Measurements from ENCODE around the gene FAM177B. TPM values are rescaled to one million over a fixed set of nuclear protein-coding genes. Genes with fewer than 3 reads are reported as not detected.

FAM177B gene
- total RNA-seq, 1 experiment from 2014 or later: not detected

DNA sequence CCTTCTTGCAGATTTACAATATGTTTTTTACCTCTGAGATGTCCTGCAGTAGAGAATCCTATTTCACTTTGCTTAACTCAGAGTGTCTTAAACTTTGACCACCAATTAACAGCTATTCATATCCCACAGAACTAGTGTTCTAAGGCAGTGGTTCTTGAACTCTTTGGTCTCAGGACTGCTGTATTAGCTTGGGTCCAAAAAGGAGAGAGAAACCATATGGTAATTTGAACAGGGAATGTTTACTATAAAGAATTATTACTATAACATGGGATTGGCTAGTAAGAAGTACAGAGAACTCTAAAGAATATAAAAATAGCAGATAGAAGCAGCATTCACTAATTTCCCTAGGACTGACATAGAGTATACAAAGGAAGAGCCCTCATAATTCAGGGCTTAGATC is 31.6 kb downstream of the FAM177B start:
- no peak overlapping the region for H3K4me2 ChIP-seq (ENCODE audit: low read length)
- no peaks in the 10 kb centered on the region for H3K79me2 ChIP-seq (ENCODE audit: low read length)
- H3K9ac ChIP-seq (ENCODE audit: low read length): no peak overlapping the region
- peaks cover 12% of the 10 kb centered on the region for H3K4me1 ChIP-seq (ENCODE audit: insufficient read depth, low read length)
- peaks cover 5% of the 10 kb centered on the region; the same call in 1 of the 2 replicates for H3K36me3 ChIP-seq (ENCODE audit: low read depth, low read length)
- intact Hi-C loops (cut with micrococcal nuclease): no loop called here
- no peak for DNase-seq
- ChIA-PET CTCF (no interaction called here), POLR2A (ENCODE audit: unreplicated experiment) (no interaction called here)
- H3K4me3 ChIP-seq (ENCODE audit: low read length): no peak overlapping the region
- no TSS peak for BruUV-seq (replicated peaks)
- H4K20me1 ChIP-seq (ENCODE audit: low read length): no peaks in the 10 kb centered on the region
- H3K9me3 ChIP-seq (ENCODE audit: low read length): peaks cover 11% of the 10 kb centered on the region
- TF ChIP-seq, protein P1, sequence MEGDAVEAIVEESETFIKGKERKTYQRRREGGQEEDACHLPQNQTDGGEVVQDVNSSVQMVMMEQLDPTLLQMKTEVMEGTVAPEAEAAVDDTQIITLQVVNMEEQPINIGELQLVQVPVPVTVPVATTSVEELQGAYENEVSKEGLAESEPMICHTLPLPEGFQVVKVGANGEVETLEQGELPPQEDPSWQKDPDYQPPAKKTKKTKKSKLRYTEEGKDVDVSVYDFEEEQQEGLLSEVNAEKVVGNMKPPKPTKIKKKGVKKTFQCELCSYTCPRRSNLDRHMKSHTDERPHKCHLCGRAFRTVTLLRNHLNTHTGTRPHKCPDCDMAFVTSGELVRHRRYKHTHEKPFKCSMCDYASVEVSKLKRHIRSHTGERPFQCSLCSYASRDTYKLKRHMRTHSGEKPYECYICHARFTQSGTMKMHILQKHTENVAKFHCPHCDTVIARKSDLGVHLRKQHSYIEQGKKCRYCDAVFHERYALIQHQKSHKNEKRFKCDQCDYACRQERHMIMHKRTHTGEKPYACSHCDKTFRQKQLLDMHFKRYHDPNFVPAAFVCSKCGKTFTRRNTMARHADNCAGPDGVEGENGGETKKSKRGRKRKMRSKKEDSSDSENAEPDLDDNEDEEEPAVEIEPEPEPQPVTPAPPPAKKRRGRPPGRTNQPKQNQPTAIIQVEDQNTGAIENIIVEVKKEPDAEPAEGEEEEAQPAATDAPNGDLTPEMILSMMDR (conservative IDR thresholded peaks at IDR 0.05; ENCODE audit: low read depth, low read length): no peak
- no peak for TF ChIP-seq EZH2phosphoT487 (IDR thresholded peaks at IDR 0.05; ENCODE audit: borderline replicate concordance, low read length)
- TF ChIP-seq EZH2 (IDR thresholded peaks at IDR 0.05; ENCODE audit: low read length, unreplicated experiment): no peak
- H3K9me2 ChIP-seq (replicated peaks; ENCODE audit: low read length): no peaks in the 10 kb centered on the region
- no peak overlapping the region for H3K27ac ChIP-seq (ENCODE audit: low read length)
- H2AFZ ChIP-seq (ENCODE audit: low read length): no peak overlapping the region
- ATAC-seq: no peak
- no peaks in the 10 kb centered on the region for H3K27me3 ChIP-seq (ENCODE audit: low read length)
- no peaks in the 10 kb centered on the region for H3F3A ChIP-seq (ENCODE audit: low read length, unreplicated experiment)

DNA sequence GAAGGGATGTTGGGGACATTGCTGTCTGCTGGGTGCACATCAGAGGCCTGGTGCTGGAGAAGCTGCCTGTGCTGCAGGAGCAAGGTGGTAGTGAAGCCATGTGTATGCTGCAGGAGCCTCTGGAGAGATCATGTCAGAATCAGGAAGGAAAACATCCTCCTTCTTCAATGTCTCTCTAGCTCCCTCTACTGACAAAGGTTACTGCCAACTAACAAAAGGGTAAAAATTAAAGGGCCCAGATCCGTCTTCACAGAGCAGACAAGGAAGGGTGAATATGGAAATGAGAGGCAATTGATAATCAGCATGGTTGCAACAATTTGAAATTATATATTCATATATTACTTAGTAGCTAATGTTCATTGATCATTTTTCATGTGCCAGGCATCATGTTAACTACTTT is 32.2 kb downstream of the FAM177B start:
- TF ChIP-seq, protein P1 (conservative IDR thresholded peaks at IDR 0.05; ENCODE audit: low read depth, low read length): peak; percentile 49
- no peak for TF ChIP-seq EZH2 (IDR thresholded peaks at IDR 0.05; ENCODE audit: low read length, unreplicated experiment)
- TF ChIP-seq EZH2phosphoT487 (IDR thresholded peaks at IDR 0.05; ENCODE audit: borderline replicate concordance, low read length): no peak
- Histone ChIP-seq H3K9ac (ENCODE audit: low read length) (no peak overlapping the region), H3K9me3 (ENCODE audit: low read length) (peaks cover 11% of the 10 kb centered on the region), H3K4me1 (ENCODE audit: insufficient read depth, low read length) (peaks cover 12% of the 10 kb centered on the region), H3K79me2 (ENCODE audit: low read length) (no peaks in the 10 kb centered on the region), H3K27ac (ENCODE audit: low read length) (no peak overlapping the region), H3K9me2 (replicated peaks; ENCODE audit: low read length) (no peaks in the 10 kb centered on the region), H3K4me2 (ENCODE audit: low read length) (no peak overlapping the region), H3K27me3 (ENCODE audit: low read length) (no peaks in the 10 kb centered on the region), H4K20me1 (ENCODE audit: low read length) (no peaks in the 10 kb centered on the region), H2AFZ (ENCODE audit: low read length) (no peak overlapping the region), H3K36me3 (ENCODE audit: low read depth, low read length) (peaks cover 5% of the 10 kb centered on the region; the same call in 1 of the 2 replicates), H3K4me3 (ENCODE audit: low read length) (no peak overlapping the region), H3F3A (ENCODE audit: low read length, unreplicated experiment) (no peaks in the 10 kb centered on the region)
- intact Hi-C loops (cut with micrococcal nuclease): no loop called here
- ATAC-seq (no peak), DNase-seq (no peak)
- ChIA-PET CTCF (no interaction called here), POLR2A (ENCODE audit: unreplicated experiment) (no interaction called here)
- no TSS peak for BruUV-seq (replicated peaks)

DNA sequence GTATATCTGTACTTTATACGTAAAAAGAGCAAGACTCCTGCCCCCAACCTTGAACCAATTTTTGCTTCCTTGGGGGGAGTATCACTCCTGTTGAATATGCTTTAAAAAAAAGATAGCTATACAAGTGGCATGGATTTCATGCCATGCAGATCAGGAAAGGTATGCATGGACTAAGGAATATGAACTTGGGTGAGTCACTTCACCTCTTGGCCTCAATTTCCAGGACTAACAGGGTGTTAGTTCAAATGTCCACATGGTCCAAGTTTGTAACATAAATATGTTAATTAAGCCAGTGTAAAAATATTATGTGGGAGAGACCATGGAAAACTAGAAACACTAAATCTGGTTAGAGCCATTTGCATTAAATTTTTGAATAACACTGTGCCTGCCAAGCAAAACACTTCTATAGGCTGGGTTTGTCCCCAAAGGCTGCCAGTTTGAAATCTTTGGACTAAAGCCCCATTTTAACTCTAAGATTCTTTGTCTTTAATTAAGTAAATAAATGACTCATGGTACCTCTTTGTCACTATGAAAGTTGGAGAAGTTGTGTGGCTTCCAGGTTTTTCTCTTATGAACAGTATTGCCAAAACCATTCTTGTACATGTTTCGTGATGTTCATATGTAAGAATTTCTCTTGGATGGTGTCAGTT is 33.1 kb downstream of the FAM177B start:
- peak overlapping the region; percentile 11; the same call in 1 of the 2 replicates for H3K27ac ChIP-seq (ENCODE audit: low read length)
- no peak overlapping the region for H3K9ac ChIP-seq (ENCODE audit: low read length)
- H3K4me1 ChIP-seq (ENCODE audit: insufficient read depth, low read length): peaks cover 12% of the 10 kb centered on the region
- peaks cover 5% of the 10 kb centered on the region; the same call in 1 of the 2 replicates for H3K36me3 ChIP-seq (ENCODE audit: low read depth, low read length)
- H3K9me3 ChIP-seq (ENCODE audit: low read length): peaks cover 11% of the 10 kb centered on the region
- no peak overlapping the region for H2AFZ ChIP-seq (ENCODE audit: low read length)
- H3K9me2 ChIP-seq (replicated peaks; ENCODE audit: low read length): no peaks in the 10 kb centered on the region
- BruUV-seq (replicated peaks): no TSS peak
- no peak overlapping the region for H3K4me2 ChIP-seq (ENCODE audit: low read length)
- no peaks in the 10 kb centered on the region for H4K20me1 ChIP-seq (ENCODE audit: low read length)
- ChIA-PET POLR2A (ENCODE audit: unreplicated experiment) (no interaction called here), CTCF (no interaction called here)
- DNase-seq (peak; percentile 58), ATAC-seq (peak; percentile 85)
- H3K79me2 ChIP-seq (ENCODE audit: low read length): no peaks in the 10 kb centered on the region
- TF ChIP-seq EZH2phosphoT487 (IDR thresholded peaks at IDR 0.05; ENCODE audit: borderline replicate concordance, low read length) (no peak), EZH2 (IDR thresholded peaks at IDR 0.05; ENCODE audit: low read length, unreplicated experiment) (no peak)
- TF ChIP-seq, protein P1 (conservative IDR thresholded peaks at IDR 0.05; ENCODE audit: low read depth, low read length): no peak
- no peak overlapping the region for H3K4me3 ChIP-seq (ENCODE audit: low read length)
- H3F3A ChIP-seq (ENCODE audit: low read length, unreplicated experiment): no peaks in the 10 kb centered on the region
- H3K27me3 ChIP-seq (ENCODE audit: low read length): no peaks in the 10 kb centered on the region
- intact Hi-C loops (cut with micrococcal nuclease): loop anchor here (1.0 kb wide), 1 partner anchor 16 kb away; no protein-coding TSS in a partner anchor

All from PC-3 (cell line).